Kasumi-1 (cell line): Measurements from ENCODE around the gene REG3A.

Experiments used
- DNase-seq, 2 experiments: peaks; one replicate each; lab custom pipeline; 2025; lab: John Stamatoyannopoulos, UW

REG3A gene

GRCh38 chr2:79159653-79160052 lies at the start of gene REG3A:
Gene REG3A, minus strand, starts transcription at chr2:79159753. Its CDS starts 348 bp downstream, at chr2:79159405.
- no peak for DNase-seq

- no peak for DNase-seq
Measured at GRCh38 chr2:79200762-79201161, 41.2 kb upstream of the REG3A start.

GRCh38 chr2:79191816-79192215 lies 32.3 kb upstream of the REG3A start:
- DNase-seq, result no peak

- no peak for DNase-seq
Measured at GRCh38 chr2:79191081-79191480, 31.5 kb upstream of the REG3A start.

GRCh38 chr2:79189465-79189864 lies 29.9 kb upstream of the REG3A start:
- DNase-seq, result no peak

- no peak for DNase-seq
Measured at GRCh38 chr2:79181617-79182016, 22.1 kb upstream of the REG3A start.

- no peak for DNase-seq
Measured at GRCh38 chr2:79180092-79180491, 20.5 kb upstream of the REG3A start.

GRCh38 chr2:79179036-79179435 lies 19.5 kb upstream of the REG3A start:
- DNase-seq, result no peak

- no peak for DNase-seq
Measured at GRCh38 chr2:79178076-79178674, 18.6 kb upstream of the REG3A start.

GRCh38 chr2:79171348-79171958 lies 11.9 kb upstream of the REG3A start:
- DNase-seq, result no peak

GRCh38 chr2:79162801-79163200 lies 3.2 kb upstream of the REG3A start:
- no peak for DNase-seq

GRCh38 chr2:79162132-79162531 lies 2.6 kb upstream of the REG3A start:
- DNase-seq, result no peak

GRCh38 chr2:79159030-79159429 lies 523 bp downstream of the REG3A start:
- DNase-seq, result no peak

GRCh38 chr2:79155826-79156476 lies 3.6 kb downstream of the REG3A start:
- DNase-seq, result no peak

- no peak for DNase-seq
Measured at GRCh38 chr2:79139423-79139822, 20.1 kb downstream of the REG3A start.

GRCh38 chr2:79138385-79138784 lies 21.2 kb downstream of the REG3A start:
- DNase-seq, result no peak

- DNase-seq, result no peak
Measured at GRCh38 chr2:79131687-79132086, 27.9 kb downstream of the REG3A start.

- no peak for DNase-seq
Measured at GRCh38 chr2:79129804-79130203, 29.7 kb downstream of the REG3A start.

- no peak for DNase-seq
Measured at GRCh38 chr2:79129260-79129659, 30.3 kb downstream of the REG3A start.

- no peak for DNase-seq
Measured at GRCh38 chr2:79128406-79128805, 31.1 kb downstream of the REG3A start.

- no peak for DNase-seq
Measured at GRCh38 chr2:79125721-79125985, 33.9 kb downstream of the REG3A start.

- no peak for DNase-seq
Measured at GRCh38 chr2:79124907-79125720, 34.4 kb downstream of the REG3A start.

- DNase-seq, result no peak
Measured at GRCh38 chr2:79122676-79123075, 36.9 kb downstream of the REG3A start.
